Endothelial cell of umbilical vein (primary cell): ENCODE data around the gene ARID1B. TPM values are rescaled to one million over a fixed set of nuclear protein-coding genes. Genes with fewer than 3 reads are reported as not detected.

Source experiments
- BruUV-seq: library from RNA; stranded (reverse); fragments of 400-500 nt; replicated peaks from 2 replicates; lab custom pipeline; 2021; lab: Mats Ljungman, UMichigan
- CTCF ChIA-PET: fragments of 300-600, 350-600 bp; sonication (Branson Sonifier 250); formaldehyde crosslinking; loops from one replicate; lab custom pipeline; 2021; ENCODE audit warnings: antibody characterized with exemption, inconsistent platforms; lab: Charles Lee
- POLR2A ChIA-PET: fragments of 300-600, 350-600 bp; sonication (Branson Sonifier 250); formaldehyde crosslinking; loops from one replicate; lab custom pipeline; 2021; ENCODE audit warnings: antibody characterized with exemption, inconsistent platforms; lab: Charles Lee
- DNase-seq: peaks from one replicate; pipeline ENCODE4 v3.0.0-alpha.2; 2011; ENCODE audit warnings: low read depth, low spot score
- FAIRE-seq: peaks from 2 replicates; lab custom pipeline; 2011; peaks lifted over from hg19 to GRCh38; lab: Jason Lieb, UNC
- H2AFZ ChIP-seq: 2 replicates; pipeline ENCODE4 v1.6.0; 2012; ENCODE audit warnings: low read depth, low read length, control low read depth, inconsistent platforms
- H3K27ac ChIP-seq: 2 replicates; pipeline ENCODE4 v1.5.1; 2011; ENCODE audit warnings: low read depth, mild to moderate bottlenecking, control low read depth, low read length, moderate library complexity; ENCODE audit not compliant: insufficient read depth
- H3K27me3 ChIP-seq, 2 experiments: 2 replicates each; pipeline versions ENCODE4 v1.6.0 to v1.6.1; 2011; ENCODE audit warnings: low read length in 2 of 2, mixed read lengths in 1 of 2; ENCODE audit not compliant: control insufficient read depth in 2 of 2, insufficient read depth in 2 of 2
- H3K36me3 ChIP-seq, 2 experiments: 2 replicates in 1 of 2; 3 replicates in 1 of 2; pipeline ENCODE4 v1.5.1; 2011; ENCODE audit warnings: low read length in 2 of 2, mild to moderate bottlenecking in 1 of 2, moderate library complexity in 1 of 2; ENCODE audit not compliant: control insufficient read depth in 2 of 2, insufficient read depth in 2 of 2; ENCODE audit errors: extremely low read depth in 1 of 2
- H3K4me1 ChIP-seq: 3 replicates; pipeline ENCODE4 v1.5.1; 2011; ENCODE audit warnings: mild to moderate bottlenecking, low read length; ENCODE audit not compliant: control insufficient read depth, insufficient read depth; ENCODE audit errors: extremely low read depth
- H3K4me2 ChIP-seq: 2 replicates; pipeline ENCODE4 v1.6.1; 2011; ENCODE audit warnings: low read length, control low read depth, mixed read lengths; ENCODE audit not compliant: insufficient read depth
- H3K4me3 ChIP-seq, 3 experiments: fragments of 200-600 bp in 1 of 3; sonication (generic), shearing (Covaris generic) in 1 of 3; replicated peaks in 1 of 3; 2 replicates each; pipeline ENCODE4 v1.5.1; 2011 to 2016; ENCODE audit warnings: control low read depth in 3 of 3, low read length in 3 of 3, mild to moderate bottlenecking in 2 of 3, inconsistent platforms in 1 of 3, low read depth in 1 of 3, moderate library complexity in 1 of 3; ENCODE audit not compliant: insufficient read depth in 1 of 3
- H3K79me2 ChIP-seq: 2 replicates; pipeline ENCODE4 v1.6.0; 2012; ENCODE audit warnings: low read length, inconsistent platforms; ENCODE audit not compliant: control insufficient read depth, insufficient read depth
- H3K9ac ChIP-seq: replicated peaks from 2 replicates; pipeline ENCODE3; 2011; ENCODE audit warnings: low read length, control low read depth; ENCODE audit not compliant: insufficient read depth; ENCODE audit errors: extremely low read depth
- H3K9me1 ChIP-seq: replicated peaks from 3 replicates; pipeline ENCODE4 v1.6.0; 2011; ENCODE audit warnings: mild to moderate bottlenecking, low read length; ENCODE audit not compliant: control insufficient read depth, insufficient read depth; ENCODE audit errors: extremely low read depth
- H3K9me3 ChIP-seq: replicated peaks from 2 replicates; pipeline ENCODE4 v1.5.1; 2012; ENCODE audit warnings: low read length, inconsistent platforms; ENCODE audit not compliant: control insufficient read depth, insufficient read depth
- H4K20me1 ChIP-seq: replicated peaks from 2 replicates; pipeline ENCODE3; 2011; ENCODE audit warnings: mild to moderate bottlenecking, low read length; ENCODE audit not compliant: control insufficient read depth, insufficient read depth; ENCODE audit errors: extremely low read depth
- CTCF ChIP-seq, 2 donors: IDR thresholded peaks; 1 replicate in 1 of 2; 2 replicates in 1 of 2; pipeline ENCODE4 v1.5.1; 2011; ENCODE audit warnings: low read length in 2 of 2, mild to moderate bottlenecking in 2 of 2, moderate library complexity in 2 of 2, control low read depth in 1 of 2, inconsistent platforms in 1 of 2, low read depth in 1 of 2; ENCODE audit not compliant: insufficient read depth in 1 of 2; ENCODE audit errors: extremely low read depth in 1 of 2
- EZH2 ChIP-seq: IDR thresholded peaks from 2 replicates; pipeline ENCODE4 v1.6.1; 2012; ENCODE audit warnings: borderline replicate concordance, low read depth, mild to moderate bottlenecking, moderate library complexity, low read length, inconsistent platforms; ENCODE audit not compliant: severe bottlenecking
- FOS ChIP-seq: IDR thresholded peaks from 2 replicates; pipeline ENCODE4 v1.6.1; 2011; ENCODE audit warnings: mild to moderate bottlenecking, low read length, moderate library complexity, borderline replicate concordance; ENCODE audit not compliant: insufficient read depth
- GATA2 ChIP-seq: IDR thresholded peaks from 2 replicates; pipeline ENCODE4 v1.7.0; 2011; ENCODE audit warnings: low read depth, mild to moderate bottlenecking, moderate library complexity, mixed read lengths, low read length; ENCODE audit not compliant: insufficient read length, insufficient read depth
- JUN ChIP-seq: IDR thresholded peaks from 2 replicates; pipeline ENCODE4 v1.6.1; 2011; ENCODE audit warnings: borderline replicate concordance, low read depth; ENCODE audit not compliant: insufficient read length, insufficient read depth
- MAX ChIP-seq: IDR thresholded peaks from 2 replicates; pipeline ENCODE4 v1.6.1; 2011; ENCODE audit not compliant: insufficient read depth, insufficient read length
- MYC ChIP-seq: IDR thresholded peaks from one replicate; pipeline ENCODE4 v1.6.1; 2011; ENCODE audit warnings: mild to moderate bottlenecking, low read depth, low read length
- POLR2A ChIP-seq: IDR thresholded peaks from 2 replicates; pipeline ENCODE4 v1.6.1; 2012; ENCODE audit warnings: low read depth, mild to moderate bottlenecking, control low read depth, low read length
- POLR2AphosphoS5 ChIP-seq: IDR thresholded peaks from 2 replicates; pipeline ENCODE4 v1.6.1; 2012; ENCODE audit warnings: low read depth, mild to moderate bottlenecking, control low read depth, low read length, moderate library complexity; ENCODE audit not compliant: insufficient read depth
- dilution Hi-C: fragments of 300-500 bp; cut with MboI; formaldehyde crosslinking; loops from one replicate; pipeline ENCODE4 v1.15.0; 2019; ENCODE audit warnings: low sequenced_read_pairs; ENCODE audit not compliant: extremely low pct_ligation_motif_present
- intact Hi-C: fragments of 100-400 bp; cut with micrococcal nuclease; formaldehyde crosslinking; loops from one replicate; pipeline ENCODE4 v1.10.0; 2022
- polyA plus RNA-seq, 4 experiments: library from polyadenylated mRNA; depleted of rRNA in 3 of 4; stranded (reverse) in 3 of 4; unstranded in 1 of 4; fragments of >200 nt; gene quantifications; 2 replicates each; pipeline versions ENCODE4 v1.2.1 to v1.2.3, GENCODE V29; 2011 to 2012; ENCODE audit warnings: missing spikeins in 1 of 4
- total RNA-seq: library from RNA; stranded (reverse); gene quantifications from 2 replicates; pipeline ENCODE4 v1.2.3, GENCODE V29; 2021

Gene ARID1B
- total and polyA plus RNA-seq, 2 donors (not counting 3 experiments of a cell fraction or from before 2014, with no cell fraction given) = 21.8 to 89.5 TPM

DNA sequence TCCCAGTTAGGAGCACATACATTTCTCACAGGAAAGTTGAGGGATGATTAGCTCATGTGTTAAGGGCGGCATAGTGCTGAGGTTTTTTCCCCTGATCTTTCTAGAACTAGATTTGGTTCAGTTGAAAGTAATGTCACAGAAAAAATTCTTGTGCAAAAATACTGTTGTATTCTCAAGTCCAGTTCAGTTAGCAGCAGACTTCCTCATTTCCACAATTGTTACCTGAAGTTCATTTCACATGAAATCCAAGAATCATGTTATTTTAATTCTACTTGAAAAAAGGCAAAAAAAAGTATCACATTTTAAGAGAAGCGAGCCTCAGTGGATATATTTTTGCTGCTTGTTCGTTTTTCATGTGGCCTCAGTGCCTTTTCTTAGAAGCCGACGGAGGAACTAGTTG, 318.4 kb downstream of the ARID1B start:
- no TSS peak for BruUV-seq
- Histone ChIP-seq H3K9ac (no peak overlapping the region), H3K9me3 (no peaks in the 10 kb centered on the region), H3K27me3 (no peaks in the 10 kb centered on the region), H3K4me2 (no peak overlapping the region), H3K27ac (no peak overlapping the region), H3K4me1 (peaks cover 34% of the 10 kb centered on the region), H4K20me1 (no peaks in the 10 kb centered on the region), H3K4me3 (no peak overlapping the region), H2AFZ (no peak overlapping the region), H3K79me2 (peaks cover 2% of the 10 kb centered on the region), H3K36me3 (peaks cover 0 to 1% of the 10 kb centered on the region in 2 experiments), H3K9me1 (no peaks in the 10 kb centered on the region)
- FAIRE-seq (no peak), DNase-seq (no peak)
- ChIA-PET CTCF (no interaction called here), POLR2A (no interaction called here)
- dilution Hi-C loops = no loop called here
- TF ChIP-seq CTCF (IDR thresholded peaks at IDR 0.05; ENCODE audit: extremely low read depth in 1 of 2, insufficient read depth in 1 of 2, low read depth in 1 of 2, low read length in 2 of 2) = no peak
- TF ChIP-seq JUN = no peak
- no peak for TF ChIP-seq MAX
- no peak for TF ChIP-seq POLR2AphosphoS5
- intact Hi-C loops = no loop called here

DNA sequence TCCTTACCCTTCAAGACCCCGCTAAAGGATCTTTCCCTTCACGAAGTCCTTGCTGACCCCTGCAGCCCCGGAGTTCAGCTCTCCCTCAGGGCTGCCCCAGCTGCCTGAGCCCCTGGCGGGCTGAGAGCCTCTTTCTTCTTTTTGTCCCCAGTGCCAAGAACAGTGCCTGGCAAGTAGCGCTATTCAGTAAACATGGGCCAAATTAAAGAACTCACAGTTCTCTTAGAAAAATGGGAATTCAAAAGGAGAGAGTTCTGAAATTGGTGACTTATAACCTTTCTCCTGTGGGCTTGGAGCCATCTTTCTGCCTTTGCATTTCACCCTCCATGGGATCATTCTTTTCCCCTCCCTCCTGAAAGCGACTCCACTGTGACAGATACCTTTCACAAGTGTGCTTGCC, 318.9 kb downstream of the ARID1B start:
- no peaks in the 10 kb centered on the region for H3K9me1 ChIP-seq
- intact Hi-C loops = no loop called here
- no peaks in the 10 kb centered on the region for H3K36me3 ChIP-seq
- no peaks in the 10 kb centered on the region for H3K27me3 ChIP-seq
- ChIA-PET CTCF (no interaction called here), POLR2A (no interaction called here)
- no peaks in the 10 kb centered on the region for H4K20me1 ChIP-seq
- no peak overlapping the region for H3K4me2 ChIP-seq
- FAIRE-seq = no peak
- no peak overlapping the region for H3K4me3 ChIP-seq
- H2AFZ ChIP-seq = no peak overlapping the region
- H3K4me1 ChIP-seq = peaks cover 34% of the 10 kb centered on the region
- H3K9ac ChIP-seq = no peak overlapping the region
- DNase-seq = no peak
- no TSS peak for BruUV-seq
- no peak overlapping the region for H3K27ac ChIP-seq
- dilution Hi-C loops = no loop called here
- TF ChIP-seq POLR2A = no peak
- TF ChIP-seq CTCF (IDR thresholded peaks at IDR 0.05; ENCODE audit: extremely low read depth in 1 of 2, insufficient read depth in 1 of 2, low read depth in 1 of 2, low read length in 2 of 2) = no peak
- no peak for TF ChIP-seq FOS
- no peak for TF ChIP-seq MYC
- TF ChIP-seq GATA2 = no peak
- TF ChIP-seq JUN = no peak
- TF ChIP-seq EZH2 = no peak
- TF ChIP-seq MAX = no peak
- TF ChIP-seq POLR2AphosphoS5 = no peak
- no peaks in the 10 kb centered on the region for H3K9me3 ChIP-seq
- peaks cover 2% of the 10 kb centered on the region for H3K79me2 ChIP-seq
